Measurements from ENCODE around the gene MAML2. TPM values are rescaled to one million over a fixed set of nuclear protein-coding genes. Genes with fewer than 3 reads are reported as not detected.

Gene MAML2
- total and polyA plus RNA-seq, 2 of the 13 experiments (the other 11 are each of a cell fraction or from before 2014, with no cell fraction given) = 2.3 to 25.9 TPM

GRCh38 chr11:96389720-96390487, 46.9 kb upstream of the MAML2 start, which contains the start of the genes CCDC82 and JRKL (continued):
- TF ChIP-seq LCORL (IDR thresholded peaks at IDR 0.05) (no peak), LCORL (CRISPR knock-in tag; IDR thresholded peaks at IDR 0.05) (peak; percentile 92), IKZF1 (IDR thresholded peaks at IDR 0.05) (no peak), IKZF4 (CRISPR knock-in tag; IDR thresholded peaks at IDR 0.05; ENCODE audit: borderline replicate concordance, low read depth, not compliant biosample characterization) (peak; percentile 34), MAX (IDR thresholded peaks at IDR 0.05) (peak; percentile 90), PHF20 (CRISPR knock-in tag; IDR thresholded peaks at IDR 0.05) (peak; percentile 72), ISL2 (CRISPR knock-in tag; IDR thresholded peaks at IDR 0.05) (no peak; the same call in 1 of the 2 replicates), ZNF451 (CRISPR knock-in tag; IDR thresholded peaks at IDR 0.05) (no peak), MAZ (IDR thresholded peaks at IDR 0.05; ENCODE audit: borderline replicate concordance, low read depth, low read length) (peak; percentile 81), MAZ (CRISPR knock-in tag; IDR thresholded peaks at IDR 0.05; ENCODE audit: low read depth) (peak; percentile 89), ZNF782 (CRISPR knock-in tag; IDR thresholded peaks at IDR 0.05; ENCODE audit: borderline replicate concordance) (no peak), ELF1 (CRISPR knock-in tag; IDR thresholded peaks at IDR 0.05) (peak; percentile 92), ZNF292 (CRISPR knock-in tag; IDR thresholded peaks at IDR 0.05; ENCODE audit: borderline replicate concordance, low read depth) (no peak; the same call in 1 of the 2 replicates), NFE2L2 (IDR thresholded peaks at IDR 0.05; ENCODE audit: low read length) (no peak), STAG1 (CRISPR knock-in tag; IDR thresholded peaks at IDR 0.05) (no peak), NR0B2 (CRISPR knock-in tag; IDR thresholded peaks at IDR 0.05) (no peak; the same call in 1 of the 2 replicates), MIXL1 (CRISPR knock-in tag; IDR thresholded peaks at IDR 0.05) (0 out of 2 replicates have a peak, but pooled peaks have one; percentile 23), ZNF556 (CRISPR knock-in tag; IDR thresholded peaks at IDR 0.05; ENCODE audit: borderline replicate concordance) (peak; percentile 57; the same call in 1 of the 2 replicates), ZBTB46 (CRISPR knock-in tag; IDR thresholded peaks at IDR 0.05; ENCODE audit: borderline replicate concordance) (no peak), ZNF547 (CRISPR knock-in tag; IDR thresholded peaks at IDR 0.05) (peak; percentile 51), ZNF383 (CRISPR knock-in tag; IDR thresholded peaks at IDR 0.05; ENCODE audit: borderline replicate concordance) (no peak), JDP2 (CRISPR knock-in tag; IDR thresholded peaks at IDR 0.05; ENCODE audit: borderline replicate concordance) (no peak), ZBTB4 (CRISPR knock-in tag; IDR thresholded peaks at IDR 0.05; ENCODE audit: borderline replicate concordance) (0 out of 2 replicates have a peak, but pooled peaks have one; percentile 24), SOX5 (CRISPR knock-in tag; IDR thresholded peaks at IDR 0.05; ENCODE audit: borderline replicate concordance) (peak; percentile 31; the same call in 1 of the 2 replicates), ZNF670 (CRISPR knock-in tag; IDR thresholded peaks at IDR 0.05; ENCODE audit: borderline replicate concordance) (peak; percentile 80; the same call in 1 of the 2 replicates)
